ENCODE measurements around the gene RREB1. TPM values are rescaled to one million over a fixed set of nuclear protein-coding genes. Genes with fewer than 3 reads are reported as not detected.

Gene RREB1
- total and polyA plus RNA-seq, 7 experiments from 2014 or later, result 4.2 to 56.7 (median 49.2) TPM

DNA sequence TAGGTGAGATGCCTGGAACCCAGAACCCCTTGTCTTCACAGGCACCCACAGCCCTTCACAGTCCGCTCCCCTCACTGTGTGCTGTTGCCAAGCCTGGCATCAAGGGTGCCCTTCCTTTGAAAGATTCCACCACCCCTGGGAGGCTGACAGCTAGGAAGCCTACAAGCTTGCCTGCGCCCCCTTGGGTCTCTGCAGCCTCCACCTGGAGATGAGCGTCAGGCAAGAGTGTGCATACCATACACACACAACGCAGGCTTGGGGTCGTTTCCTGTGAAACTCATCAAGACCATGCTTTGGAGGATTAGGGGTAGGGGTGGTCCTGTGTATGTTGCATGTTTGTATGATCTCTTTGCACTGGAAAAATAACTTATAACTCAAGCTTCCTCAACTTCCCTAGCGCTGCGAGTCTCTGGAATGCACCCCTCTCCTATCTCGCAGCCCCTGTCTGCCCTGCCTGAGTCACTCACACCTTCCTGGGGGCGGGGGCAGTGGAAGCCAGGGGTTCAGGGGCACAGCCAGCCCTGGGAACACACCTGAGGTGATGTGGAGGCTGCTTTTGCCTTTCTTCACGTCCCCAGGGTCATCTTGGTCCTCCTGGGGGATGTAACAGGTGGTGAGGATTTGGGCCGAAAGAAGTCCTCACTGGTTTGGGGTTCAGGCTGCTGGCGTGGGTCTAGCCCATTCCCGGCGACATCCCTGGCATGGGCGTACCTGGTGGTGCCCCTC is 138.1 kb downstream of the RREB1 start:
- Mint-ChIP-seq H3K9me3 (no peaks in the 10 kb centered on the region), H3K27ac (no peak overlapping the region), H3K4me3 (no peak overlapping the region), H3K36me3 (peaks cover 2 to 32% (median 8%) of the 10 kb centered on the region in 5 donors), H3K27me3 (no peaks in the 10 kb centered on the region), H3K4me1 (peaks cover 13 to 25% (median 18%) of the 10 kb centered on the region in 7 donors)
- no peaks in the 10 kb centered on the region for H3K27me3 ChIP-seq (ENCODE audit: control insufficient read depth in 2 of 2, insufficient read depth in 2 of 2, low read length in 2 of 2)
- intact Hi-C loops (cut with micrococcal nuclease), result loop anchor here in 1 of 2 donors (10.0 kb wide), 2 partner anchors 211 to 331 kb away; no protein-coding TSS in a partner anchor
- peaks cover 0 to 58% (median 10%) of the 10 kb centered on the region in 3 experiments for H3K36me3 ChIP-seq (ENCODE audit: control insufficient read depth in 2 of 3, insufficient read depth in 3 of 3, low read length in 3 of 3)
- no peaks in the 10 kb centered on the region for H3K9me3 ChIP-seq (ENCODE audit: control insufficient read depth in 2 of 3, low read length in 3 of 3)
- POLR2A ChIA-PET, result interaction anchor here (0.6 kb wide), 1 partner anchor 182 kb away, joined by 3 read pairs; no protein-coding TSS in a partner anchor
- ATAC-seq (no peak), DNase-seq (no peak)
- H3K4me3 ChIP-seq (ENCODE audit: low read length), result no peak overlapping the region
- CTCF ChIA-PET, result interaction anchor here (0.8 to 1.1 kb wide), 2 partner anchors 521 to 524 kb away, joined by 3 to 4 read pairs; no protein-coding TSS in a partner anchor
- peaks cover 0 to 6% of the 10 kb centered on the region in 2 donors for H3K4me1 ChIP-seq (ENCODE audit: control insufficient read depth in 2 of 2, insufficient read depth in 2 of 2, low read length in 2 of 2)
- H3K27ac ChIP-seq (ENCODE audit: low read depth, low read length), result no peak overlapping the region

GRCh38 chr6:7246401-7247178 is 138.8 kb downstream of the RREB1 start:
- H3K4me3 Mint-ChIP-seq, result no peak overlapping the region
- H3K27me3 Mint-ChIP-seq, result no peaks in the 10 kb centered on the region
- Histone ChIP-seq H3K27me3 (ENCODE audit: control insufficient read depth in 2 of 2, insufficient read depth in 2 of 2, low read length in 2 of 2) (no peaks in the 10 kb centered on the region), H3K36me3 (ENCODE audit: control insufficient read depth in 2 of 3, insufficient read depth in 3 of 3, low read length in 3 of 3) (peaks cover 0 to 58% (median 10%) of the 10 kb centered on the region in 3 experiments), H3K9me3 (ENCODE audit: control insufficient read depth in 2 of 3, low read length in 3 of 3) (no peaks in the 10 kb centered on the region), H3K27ac (ENCODE audit: low read depth, low read length) (no peak overlapping the region), H3K4me3 (ENCODE audit: low read length) (no peak overlapping the region), H3K4me1 (ENCODE audit: control insufficient read depth in 2 of 2, insufficient read depth in 2 of 2, low read length in 2 of 2) (peaks cover 0 to 6% of the 10 kb centered on the region in 2 donors)
- CTCF ChIA-PET, result interaction anchor here (1.2 kb wide), 1 partner anchor 522 kb away, joined by 3 read pairs; no protein-coding TSS in a partner anchor
- no peak for DNase-seq
- no peaks in the 10 kb centered on the region for H3K9me3 Mint-ChIP-seq
- intact Hi-C loops (cut with micrococcal nuclease), result loop anchor here in 1 of 2 donors (10.0 kb wide), 2 partner anchors 212 to 332 kb away; no protein-coding TSS in a partner anchor
- H3K4me1 Mint-ChIP-seq, result peaks cover 13 to 21% (median 18%) of the 10 kb centered on the region in 7 donors
- H3K27ac Mint-ChIP-seq, result no peak overlapping the region
- peaks cover 0 to 33% (median 8%) of the 10 kb centered on the region in 5 donors for H3K36me3 Mint-ChIP-seq
- no peak for ATAC-seq
- POLR2A ChIA-PET, result interaction anchor here (0.6 kb wide), 1 partner anchor 183 kb away, joined by 3 read pairs; no protein-coding TSS in a partner anchor

DNA sequence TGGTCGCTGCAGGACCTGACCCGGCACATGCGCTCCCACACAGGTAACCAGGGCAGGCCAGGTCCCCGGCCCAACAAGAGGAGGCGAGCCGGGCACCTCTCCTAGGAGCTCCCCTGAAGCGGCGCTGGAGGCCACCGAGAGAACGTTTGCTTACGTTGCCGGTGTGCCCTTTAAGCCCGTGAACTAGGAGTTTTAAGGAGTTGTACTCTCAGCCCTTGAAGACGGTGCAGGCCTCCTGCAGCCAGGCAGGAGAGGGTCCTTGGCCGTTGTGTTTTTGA is 139.4 kb downstream of the RREB1 start:
- peaks cover 0 to 6% of the 10 kb centered on the region in 2 donors for H3K4me1 ChIP-seq (ENCODE audit: control insufficient read depth in 2 of 2, insufficient read depth in 2 of 2, low read length in 2 of 2)
- no peak for DNase-seq
- intact Hi-C loops (cut with micrococcal nuclease), result loop anchor here in 1 of 2 donors (10.0 kb wide), 2 partner anchors 212 to 332 kb away; no protein-coding TSS in a partner anchor
- Mint-ChIP-seq H3K36me3 (peaks cover 0 to 33% (median 8%) of the 10 kb centered on the region in 5 donors), H3K27me3 (no peaks in the 10 kb centered on the region), H3K4me3 (no peak overlapping the region), H3K4me1 (peaks cover 13 to 16% (median 16%) of the 10 kb centered on the region in 7 donors), H3K27ac (no peak overlapping the region), H3K9me3 (no peaks in the 10 kb centered on the region)
- peaks cover under 1 to 64% (median 10%) of the 10 kb centered on the region in 3 experiments for H3K36me3 ChIP-seq (ENCODE audit: control insufficient read depth in 2 of 3, insufficient read depth in 3 of 3, low read length in 3 of 3)
- CTCF ChIA-PET, result interaction anchor here (1.2 kb wide), 1 partner anchor 522 kb away, joined by 3 read pairs; no protein-coding TSS in a partner anchor
- ATAC-seq, result no peak
- H3K27ac ChIP-seq (ENCODE audit: low read depth, low read length), result no peak overlapping the region
- H3K4me3 ChIP-seq (ENCODE audit: low read length), result no peak overlapping the region
- H3K9me3 ChIP-seq (ENCODE audit: control insufficient read depth in 2 of 3, low read length in 3 of 3), result no peaks in the 10 kb centered on the region
- POLR2A ChIA-PET, result no interaction called here
- no peaks in the 10 kb centered on the region for H3K27me3 ChIP-seq (ENCODE audit: control insufficient read depth in 2 of 2, insufficient read depth in 2 of 2, low read length in 2 of 2)

DNA sequence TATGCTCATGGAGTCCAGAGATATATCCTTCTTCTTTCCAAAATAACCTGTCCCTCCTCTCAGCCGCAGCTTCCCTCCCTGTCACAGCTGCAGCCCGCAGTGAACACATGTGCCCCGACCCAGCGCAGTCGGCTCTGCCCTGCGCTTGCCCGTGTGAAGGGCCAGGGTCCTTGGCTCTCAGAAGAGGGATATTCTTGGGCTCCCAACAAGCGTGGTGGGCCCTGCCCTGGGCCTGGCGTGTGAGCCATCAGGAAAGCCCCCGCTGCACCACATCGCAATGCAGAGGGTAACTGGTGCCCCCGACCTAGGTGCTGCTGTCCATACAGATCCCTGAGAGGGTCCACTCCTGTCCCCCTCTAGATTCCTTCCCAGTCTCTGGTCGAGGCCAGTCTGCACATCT is 140.1 kb downstream of the RREB1 start:
- Mint-ChIP-seq H3K27ac (no peak overlapping the region), H3K27me3 (no peaks in the 10 kb centered on the region), H3K9me3 (no peaks in the 10 kb centered on the region), H3K4me1 (peaks cover 8 to 15% (median 9%) of the 10 kb centered on the region in 7 donors), H3K4me3 (no peak overlapping the region), H3K36me3 (peaks cover 0 to 33% (median 8%) of the 10 kb centered on the region in 5 donors)
- ATAC-seq (no peak), DNase-seq (no peak)
- Histone ChIP-seq H3K9me3 (ENCODE audit: control insufficient read depth in 2 of 3, low read length in 3 of 3) (no peaks in the 10 kb centered on the region), H3K4me1 (ENCODE audit: control insufficient read depth in 2 of 2, insufficient read depth in 2 of 2, low read length in 2 of 2) (peaks cover 0 to 6% of the 10 kb centered on the region in 2 donors), H3K36me3 (ENCODE audit: control insufficient read depth in 2 of 3, insufficient read depth in 3 of 3, low read length in 3 of 3) (peaks cover 3 to 64% (median 10%) of the 10 kb centered on the region in 3 experiments), H3K27ac (ENCODE audit: low read depth, low read length) (no peak overlapping the region), H3K4me3 (ENCODE audit: low read length) (no peak overlapping the region), H3K27me3 (ENCODE audit: control insufficient read depth in 2 of 2, insufficient read depth in 2 of 2, low read length in 2 of 2) (no peaks in the 10 kb centered on the region)
- ChIA-PET CTCF (no interaction called here), POLR2A (no interaction called here)
- intact Hi-C loops (cut with micrococcal nuclease), result loop anchor here in 1 of 2 donors (10.0 kb wide), 2 partner anchors 213 to 333 kb away; no protein-coding TSS in a partner anchor

DNA sequence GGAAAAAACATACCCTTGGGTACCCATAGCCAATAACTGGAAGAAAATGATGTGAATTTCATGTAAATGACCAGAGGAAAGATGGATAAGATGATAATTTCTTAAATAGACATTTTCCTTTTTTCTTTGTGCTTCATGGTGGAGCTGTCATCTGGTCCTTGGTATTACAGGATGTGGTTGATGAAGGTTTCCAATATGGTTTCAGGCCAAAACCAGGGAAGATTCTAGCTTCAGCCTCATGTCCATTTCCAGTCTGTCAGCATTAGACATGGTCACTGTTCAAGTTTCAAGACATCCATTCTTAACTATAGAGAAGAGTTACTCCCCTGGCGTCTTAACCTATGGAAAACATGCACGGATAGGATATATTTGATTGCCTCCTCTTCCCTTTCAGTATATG is 141.6 kb downstream of the RREB1 start:
- ATAC-seq (no peak), DNase-seq (no peak)
- Histone ChIP-seq H3K9me3 (ENCODE audit: control insufficient read depth in 2 of 3, low read length in 3 of 3) (no peaks in the 10 kb centered on the region), H3K36me3 (ENCODE audit: control insufficient read depth in 2 of 3, insufficient read depth in 3 of 3, low read length in 3 of 3) (peaks cover 3 to 64% (median 10%) of the 10 kb centered on the region in 3 experiments), H3K4me1 (ENCODE audit: control insufficient read depth in 2 of 2, insufficient read depth in 2 of 2, low read length in 2 of 2) (no peaks in the 10 kb centered on the region), H3K4me3 (ENCODE audit: low read length) (no peak overlapping the region), H3K27me3 (ENCODE audit: control insufficient read depth in 2 of 2, insufficient read depth in 2 of 2, low read length in 2 of 2) (no peaks in the 10 kb centered on the region), H3K27ac (ENCODE audit: low read depth, low read length) (no peak overlapping the region)
- ChIA-PET POLR2A (no interaction called here), CTCF (no interaction called here)
- peaks cover 0 to 4% (median 0%) of the 10 kb centered on the region in 7 donors for H3K4me1 Mint-ChIP-seq
- H3K9me3 Mint-ChIP-seq, result peaks cover 0 to 3% (median 0%) of the 10 kb centered on the region in 11 donors
- peaks cover 0 to 33% (median 8%) of the 10 kb centered on the region in 5 donors for H3K36me3 Mint-ChIP-seq
- H3K27ac Mint-ChIP-seq, result peak overlapping the region in 1 of 9 donors; percentile 57
- no peaks in the 10 kb centered on the region for H3K27me3 Mint-ChIP-seq
- H3K4me3 Mint-ChIP-seq, result no peak overlapping the region
- intact Hi-C loops (cut with micrococcal nuclease), result loop anchor here in 1 of 2 donors (10.0 kb wide), 2 partner anchors 215 to 335 kb away; no protein-coding TSS in a partner anchor

- peaks cover 3 to 64% (median 10%) of the 10 kb centered on the region in 3 experiments for H3K36me3 ChIP-seq (ENCODE audit: control insufficient read depth in 2 of 3, insufficient read depth in 3 of 3, low read length in 3 of 3)
- POLR2A ChIA-PET, result no interaction called here
Observed at GRCh38 chr6:7249946-7250643, 142.3 kb downstream of the RREB1 start.

More at GRCh38 chr6:7249946-7250643, 142.3 kb downstream of the RREB1 start:
- intact Hi-C loops (cut with micrococcal nuclease), result loop anchor here in 1 of 2 donors (10.0 kb wide), 2 partner anchors 215 to 335 kb away; no protein-coding TSS in a partner anchor
- Mint-ChIP-seq H3K4me1 (peaks cover 0 to 4% (median 0%) of the 10 kb centered on the region in 7 donors), H3K27me3 (no peaks in the 10 kb centered on the region), H3K27ac (no peak overlapping the region), H3K9me3 (peaks cover 0 to 4% (median 0%) of the 10 kb centered on the region in 11 donors), H3K36me3 (peaks cover 0 to 33% (median 8%) of the 10 kb centered on the region in 5 donors), H3K4me3 (peak overlapping the region in 1 of 10 donors; percentile 48)
- DNase-seq (no peak), ATAC-seq (no peak)
- CTCF ChIA-PET, result interaction anchor here (1.1 kb wide), 1 partner anchor 526 kb away, joined by 3 read pairs; no protein-coding TSS in a partner anchor
- no peaks in the 10 kb centered on the region for H3K9me3 ChIP-seq (ENCODE audit: control insufficient read depth in 2 of 3, low read length in 3 of 3)
- no peak overlapping the region for H3K4me3 ChIP-seq (ENCODE audit: low read length)
- H3K27me3 ChIP-seq (ENCODE audit: control insufficient read depth in 2 of 2, insufficient read depth in 2 of 2, low read length in 2 of 2), result no peaks in the 10 kb centered on the region
- H3K27ac ChIP-seq (ENCODE audit: low read depth, low read length), result no peak overlapping the region
- H3K4me1 ChIP-seq (ENCODE audit: control insufficient read depth in 2 of 2, insufficient read depth in 2 of 2, low read length in 2 of 2), result no peaks in the 10 kb centered on the region

Measured in naive thymus-derived CD4-positive, alpha-beta T cell (primary cell).